Small intestine (tissue), 7 donors: ENCODE data around the gene MKI67. TPM values are rescaled to one million over a fixed set of nuclear protein-coding genes. Genes with fewer than 3 reads are reported as not detected.

Source experiments
- DNase-seq, 2 donors: peaks; one replicate each; pipeline versions ENCODE4 v3.0.0 to v3.0.0-alpha.2; 2013
- FAIRE-seq: peaks from 2 replicates; lab custom pipeline; 2012; peaks lifted over from hg19 to GRCh38; lab: Jason Lieb, UNC
- H3K27ac ChIP-seq, 3 donors: one replicate each; pipeline ENCODE4 v1.5.1; 2013; ENCODE audit warnings: low read length in 2 of 3, mild to moderate bottlenecking in 2 of 3, control low read depth in 1 of 3, inconsistent platforms in 1 of 3, low read depth in 1 of 3, moderate library complexity in 1 of 3
- H3K27me3 ChIP-seq, 3 donors: one replicate each; pipeline ENCODE4 v1.6.1; 2013; ENCODE audit warnings: low read length in 3 of 3, inconsistent platforms in 1 of 3; ENCODE audit not compliant: control insufficient read depth in 3 of 3, insufficient read depth in 3 of 3
- H3K36me3 ChIP-seq, 3 donors: one replicate each; pipeline ENCODE4 v1.6.1; 2013; ENCODE audit warnings: low read length in 3 of 3, inconsistent platforms in 1 of 3, low read depth in 1 of 3, mild to moderate bottlenecking in 1 of 3, moderate library complexity in 1 of 3; ENCODE audit not compliant: control insufficient read depth in 3 of 3, insufficient read depth in 2 of 3
- H3K4me1 ChIP-seq, 3 donors: one replicate each; pipeline ENCODE4 v1.6.1; 2013; ENCODE audit warnings: low read length in 2 of 3, inconsistent platforms in 1 of 3, low read depth in 1 of 3, mild to moderate bottlenecking in 1 of 3, moderate library complexity in 1 of 3; ENCODE audit not compliant: control insufficient read depth in 3 of 3, insufficient read depth in 2 of 3
- H3K4me3 ChIP-seq, 3 donors: one replicate each; pipeline ENCODE4 v1.5.1; 2013; ENCODE audit warnings: low read length in 3 of 3, control low read depth in 1 of 3, inconsistent platforms in 1 of 3, low read depth in 1 of 3, mild to moderate bottlenecking in 1 of 3, moderate library complexity in 1 of 3
- H3K9me3 ChIP-seq, 2 donors: one replicate each; pipeline ENCODE4 v1.6.1; 2013; ENCODE audit warnings: low read depth in 1 of 2, low read length in 1 of 2; ENCODE audit not compliant: control insufficient read depth in 2 of 2, insufficient read depth in 1 of 2
- WGBS, 3 donors: extraction: QIAGEN DNeasy Blood & Tissue Kit; methylation state at CpG; one replicate each; pipeline ENCODE4 v1.1.7; 2013; 5-methylcytosine and 5-hydroxymethylcytosine counted together
- polyA plus RNA-seq, 4 donors: library from polyadenylated mRNA; stranded (reverse) in 3 of 4; unstranded in 1 of 4; fragments of 200-250 nt in 3 of 4; fragments of 120-200 nt in 1 of 4; gene quantifications; one replicate each; pipeline versions ENCODE4 v1.2.1 to v1.2.3, GENCODE V29; 2013
- donor health status: healthy with polysubstance abuse.
- donor health status: control.
- donor health status: control.
- donor health status: Bipolar disorder and iron deficiency.
- donor health status: healthy.

MKI67 gene
- polyA plus RNA-seq, 4 donors: 0.45 to 29.6 (median 15.5) TPM

- WGBS, 3 donors: 90 to 95% (median 93%) methylated on average over 9 of the region's 9 CpGs
- H3K4me1 ChIP-seq: peaks cover 0 to 4% (median 0%) of the 10 kb centered on the region in 3 donors
- FAIRE-seq: no peak
- H3K36me3 ChIP-seq: peaks cover 0 to 69% (median 9%) of the 10 kb centered on the region in 3 donors
- no peak overlapping the region for H3K4me3 ChIP-seq
- H3K27me3 ChIP-seq: no peaks in the 10 kb centered on the region
- peak overlapping the region in 1 of 3 donors; percentile 3 for H3K27ac ChIP-seq
- no peaks in the 10 kb centered on the region for H3K9me3 ChIP-seq
- no peak for DNase-seq
These were observed 65.6 kb downstream of the MKI67 start for GRCh38 chr10:128060341-128061250.

DNA sequence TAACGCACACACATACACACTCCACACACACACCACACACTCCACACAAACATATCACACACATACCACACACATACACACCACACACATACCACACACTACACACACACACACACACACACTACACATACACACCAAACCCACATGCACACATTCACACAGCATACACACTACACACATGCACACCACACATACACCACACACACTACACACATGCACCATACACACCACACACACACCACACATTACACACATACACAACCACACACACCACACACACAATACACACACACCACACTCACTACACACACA lies 66.3 kb downstream of the MKI67 start:
- DNase-seq (no peak), FAIRE-seq (no peak)
- Histone ChIP-seq H3K27ac (peak overlapping the region in 1 of 3 donors; percentile 3), H3K4me3 (no peak overlapping the region), H3K36me3 (peaks cover 0 to 69% (median 9%) of the 10 kb centered on the region in 3 donors), H3K4me1 (peaks cover 0 to 4% (median 0%) of the 10 kb centered on the region in 3 donors), H3K27me3 (no peaks in the 10 kb centered on the region), H3K9me3 (no peaks in the 10 kb centered on the region)
- WGBS, 3 donors: 32 to 93% (median 84%) methylated on average over 1 of the region's 1 CpG

GRCh38 chr10:128059266-128059981 lies 66.8 kb downstream of the MKI67 start:
- FAIRE-seq (no peak), DNase-seq (no peak)
- Histone ChIP-seq H3K36me3 (peaks cover 0 to 69% (median 9%) of the 10 kb centered on the region in 3 donors), H3K4me3 (no peak overlapping the region), H3K4me1 (peaks cover 0 to 4% (median 0%) of the 10 kb centered on the region in 3 donors), H3K27me3 (no peaks in the 10 kb centered on the region), H3K9me3 (no peaks in the 10 kb centered on the region), H3K27ac (peak overlapping the region in 1 of 3 donors; percentile 19)
- 79 to 85% (median 80%) methylated on average over 15 of the region's 15 CpGs for WGBS, 3 donors

- H3K4me3 ChIP-seq: no peak overlapping the region
- FAIRE-seq: no peak
- H3K36me3 ChIP-seq: peaks cover 0 to 66% (median 9%) of the 10 kb centered on the region in 3 donors
These were observed 67.5 kb downstream of the MKI67 start for GRCh38 chr10:128058750-128059134.

GRCh38 chr10:128058106-128058749 lies 68.0 kb downstream of the MKI67 start:
- H3K27me3 ChIP-seq: no peaks in the 10 kb centered on the region
- 87 to 97% (median 91%) methylated on average over 9 of the region's 9 CpGs for WGBS, 3 donors
- no peak for FAIRE-seq
- H3K27ac ChIP-seq: no peak overlapping the region
- H3K9me3 ChIP-seq: no peaks in the 10 kb centered on the region
- no peaks in the 10 kb centered on the region for H3K4me1 ChIP-seq
- H3K4me3 ChIP-seq: no peak overlapping the region
- peaks cover 0 to 65% (median 9%) of the 10 kb centered on the region in 3 donors for H3K36me3 ChIP-seq
- DNase-seq: no peak

More at GRCh38 chr10:128058750-128059134, 67.5 kb downstream of the MKI67 start:
- Histone ChIP-seq H3K27ac (no peak overlapping the region), H3K4me1 (peaks cover 0 to 1% (median 0%) of the 10 kb centered on the region in 3 donors), H3K9me3 (no peaks in the 10 kb centered on the region), H3K27me3 (no peaks in the 10 kb centered on the region)
- no peak for DNase-seq

DNA sequence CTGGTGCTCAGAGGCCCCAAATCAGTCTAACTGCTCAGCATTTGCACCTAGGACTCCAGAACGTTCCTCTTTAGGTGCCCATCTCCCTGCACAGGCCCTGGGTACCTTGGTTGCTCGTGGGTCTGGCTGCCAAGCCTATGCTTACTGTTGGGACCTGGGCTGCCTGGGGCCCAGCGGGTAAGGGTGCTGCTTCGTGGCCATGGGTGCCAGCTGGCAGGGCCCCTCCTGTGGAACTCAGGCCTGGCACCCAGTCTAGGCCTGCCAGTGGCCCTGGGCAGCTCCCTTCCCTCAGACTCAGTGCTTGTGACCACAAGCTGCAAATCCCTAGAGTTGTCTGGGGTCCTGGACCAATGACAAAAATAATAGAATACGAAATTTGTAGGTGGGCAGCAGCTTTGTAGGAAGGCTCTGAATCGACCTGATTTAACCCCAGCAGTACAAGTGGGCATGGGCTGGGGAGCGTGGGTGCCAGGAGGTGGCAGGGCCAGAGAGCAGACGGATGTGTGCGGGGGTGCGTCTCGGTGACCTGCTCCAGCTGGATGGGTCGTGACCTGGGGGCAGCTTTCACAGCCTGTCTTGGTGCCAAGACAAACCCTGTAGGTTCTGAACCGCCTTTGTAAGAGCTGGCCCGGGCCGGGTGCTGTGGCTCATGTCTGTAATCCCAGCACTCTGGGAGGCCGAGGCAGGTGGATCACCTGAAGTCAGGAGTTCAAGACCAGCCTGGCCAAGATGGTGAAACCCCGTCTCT lies 69.7 kb downstream of the MKI67 start:
- no peak overlapping the region for H3K27ac ChIP-seq
- no peaks in the 10 kb centered on the region for H3K9me3 ChIP-seq
- H3K27me3 ChIP-seq: no peaks in the 10 kb centered on the region
- H3K4me1 ChIP-seq: no peaks in the 10 kb centered on the region
- DNase-seq (no peak), FAIRE-seq (no peak)
- peaks cover 0 to 68% (median 9%) of the 10 kb centered on the region in 3 donors for H3K36me3 ChIP-seq
- H3K4me3 ChIP-seq: no peak overlapping the region
- 90 to 96% (median 93%) methylated on average over 17 of the region's 17 CpGs for WGBS, 3 donors

GRCh38 chr10:128055061-128055868 lies 71.0 kb downstream of the MKI67 start:
- H3K4me3 ChIP-seq: no peak overlapping the region
- 95 to 97% (median 96%) methylated on average over 25 of the region's 25 CpGs for WGBS, 3 donors
- FAIRE-seq: no peak
- peaks cover 0 to 64% (median 9%) of the 10 kb centered on the region in 3 donors for H3K36me3 ChIP-seq
- H3K27ac ChIP-seq: no peak overlapping the region
- no peaks in the 10 kb centered on the region for H3K9me3 ChIP-seq
- H3K27me3 ChIP-seq: no peaks in the 10 kb centered on the region
- no peak for DNase-seq
- H3K4me1 ChIP-seq: no peaks in the 10 kb centered on the region
